Fibroblast of lung (primary cell): ENCODE measurements around the gene ANKRD24.

Experiments used
- EZH2 ChIP-seq: IDR thresholded peaks from 2 replicates; pipeline ENCODE4 v1.5.1; 2012; ENCODE audit warnings: low read length, control low read depth, mild to moderate bottlenecking; ENCODE audit errors: missing control alignments
- TF ChIP-seq, protein P1 (sequence below), 2 donors: IDR thresholded peaks in 1 of 2; conservative IDR thresholded peaks in 1 of 2; 1 replicate in 1 of 2; 2 replicates in 1 of 2; pipeline ENCODE4 v1.5.1; 2011 to 2012; ENCODE audit warnings: low read length in 2 of 2, control low read depth in 1 of 2, inconsistent platforms in 1 of 2, low read depth in 1 of 2, mild to moderate bottlenecking in 1 of 2

DNA sequence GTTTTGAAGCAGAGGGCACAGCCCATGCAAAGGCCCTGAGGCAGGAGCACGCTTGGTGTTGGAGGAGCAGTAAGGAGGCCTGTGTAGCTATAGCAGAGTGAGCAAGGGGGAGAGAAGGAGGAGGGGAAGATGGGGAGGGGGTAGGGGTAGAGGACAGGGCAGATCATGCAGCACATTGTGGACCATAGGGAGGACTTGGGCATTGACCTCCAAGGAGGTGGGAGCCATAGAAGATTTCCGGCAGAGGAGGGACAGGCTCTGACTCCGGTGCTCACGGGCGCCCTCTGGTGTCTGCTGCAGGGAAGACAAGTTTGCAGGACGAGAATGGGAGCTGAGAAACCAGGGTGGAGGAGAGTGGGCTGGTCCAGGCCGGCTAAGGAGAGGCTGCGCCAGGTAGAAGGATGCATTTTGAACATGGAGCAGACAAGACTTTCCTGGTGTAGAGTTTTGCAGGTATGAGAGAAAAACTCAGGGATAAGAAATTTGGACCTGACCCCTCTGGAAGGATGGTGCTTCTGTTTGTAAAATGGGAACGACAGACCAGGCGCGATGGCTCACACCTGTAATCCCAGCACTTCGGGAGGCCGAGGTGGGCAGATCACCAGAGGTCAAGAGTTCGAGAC lies 42.8 kb upstream of the ANKRD24 start:
- TF ChIP-seq, protein P1, sequence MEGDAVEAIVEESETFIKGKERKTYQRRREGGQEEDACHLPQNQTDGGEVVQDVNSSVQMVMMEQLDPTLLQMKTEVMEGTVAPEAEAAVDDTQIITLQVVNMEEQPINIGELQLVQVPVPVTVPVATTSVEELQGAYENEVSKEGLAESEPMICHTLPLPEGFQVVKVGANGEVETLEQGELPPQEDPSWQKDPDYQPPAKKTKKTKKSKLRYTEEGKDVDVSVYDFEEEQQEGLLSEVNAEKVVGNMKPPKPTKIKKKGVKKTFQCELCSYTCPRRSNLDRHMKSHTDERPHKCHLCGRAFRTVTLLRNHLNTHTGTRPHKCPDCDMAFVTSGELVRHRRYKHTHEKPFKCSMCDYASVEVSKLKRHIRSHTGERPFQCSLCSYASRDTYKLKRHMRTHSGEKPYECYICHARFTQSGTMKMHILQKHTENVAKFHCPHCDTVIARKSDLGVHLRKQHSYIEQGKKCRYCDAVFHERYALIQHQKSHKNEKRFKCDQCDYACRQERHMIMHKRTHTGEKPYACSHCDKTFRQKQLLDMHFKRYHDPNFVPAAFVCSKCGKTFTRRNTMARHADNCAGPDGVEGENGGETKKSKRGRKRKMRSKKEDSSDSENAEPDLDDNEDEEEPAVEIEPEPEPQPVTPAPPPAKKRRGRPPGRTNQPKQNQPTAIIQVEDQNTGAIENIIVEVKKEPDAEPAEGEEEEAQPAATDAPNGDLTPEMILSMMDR (conservative IDR thresholded peaks at IDR 0.05 in 1 of 2, IDR thresholded peaks at IDR 0.05 in 1 of 2; ENCODE audit: low read depth in 1 of 2, low read length in 2 of 2): peak; percentile 65 to 89
- no peak for TF ChIP-seq EZH2
